Fibroblast of lung (primary cell): ENCODE measurements around the gene DDN. TPM values are rescaled to one million over a fixed set of nuclear protein-coding genes. Genes with fewer than 3 reads are reported as not detected.

Experiments
- DNase-seq, 2 donors: peaks; one replicate each; pipeline versions ENCODE4 v3.0.0 to v3.0.0-alpha.2; 2010; ENCODE audit warnings: low read depth in 2 of 2
- H2AFZ ChIP-seq: 2 replicates; pipeline ENCODE4 v1.5.1; 2012; ENCODE audit warnings: low read length, control low read depth, inconsistent platforms
- H3K27ac ChIP-seq: 2 replicates; pipeline ENCODE4 v1.5.1; 2011; ENCODE audit warnings: low read length, control low read depth; ENCODE audit not compliant: insufficient read depth
- H3K27me3 ChIP-seq: 2 replicates; pipeline ENCODE4 v1.5.1; 2011; ENCODE audit warnings: mild to moderate bottlenecking, low read length; ENCODE audit not compliant: control insufficient read depth, insufficient read depth
- H3K36me3 ChIP-seq: 2 replicates; pipeline ENCODE4 v1.5.1; 2011; ENCODE audit warnings: low read length; ENCODE audit not compliant: control insufficient read depth, insufficient read depth
- H3K4me1 ChIP-seq: 2 replicates; pipeline ENCODE4 v1.5.1; 2011; ENCODE audit warnings: low read length; ENCODE audit not compliant: control insufficient read depth, insufficient read depth; ENCODE audit errors: extremely low read depth
- H3K4me2 ChIP-seq: 2 replicates; pipeline ENCODE4 v1.5.1; 2011; ENCODE audit warnings: low read length, control low read depth; ENCODE audit not compliant: insufficient read depth; ENCODE audit errors: extremely low read depth
- H3K4me3 ChIP-seq, 4 experiments: fragments of 200-600 bp in 1 of 4; sonication (generic) in 1 of 4; replicated peaks in 1 of 4; 2 replicates each; pipeline ENCODE4 v1.5.1; 2011 to 2016; ENCODE audit warnings: low read length in 4 of 4, low read depth in 3 of 4, mild to moderate bottlenecking in 3 of 4, control low read depth in 2 of 4, inconsistent platforms in 1 of 4, mixed read lengths in 1 of 4; ENCODE audit not compliant: insufficient read depth in 1 of 4; ENCODE audit errors: control extremely low read depth in 1 of 4
- H3K79me2 ChIP-seq: 2 replicates; pipeline ENCODE4 v1.5.1; 2012; ENCODE audit warnings: mild to moderate bottlenecking, low read length, inconsistent platforms; ENCODE audit not compliant: control insufficient read depth, insufficient read depth
- H3K9ac ChIP-seq: 2 replicates; pipeline ENCODE4 v1.5.1; 2011; ENCODE audit warnings: mild to moderate bottlenecking, low read length, control low read depth; ENCODE audit not compliant: insufficient read depth
- H3K9me3 ChIP-seq: 2 replicates; pipeline ENCODE4 v1.5.1; 2012; ENCODE audit warnings: low read depth, low read length; ENCODE audit not compliant: control insufficient read depth, insufficient read depth
- H4K20me1 ChIP-seq: 2 replicates; pipeline ENCODE4 v1.5.1; 2011; ENCODE audit warnings: low read length; ENCODE audit not compliant: control insufficient read depth, insufficient read depth; ENCODE audit errors: extremely low read depth
- CTCF ChIP-seq, 2 donors: IDR thresholded peaks in 1 of 2; conservative IDR thresholded peaks in 1 of 2; 1 replicate in 1 of 2; 2 replicates in 1 of 2; pipeline ENCODE4 v1.5.1; 2011 to 2012; ENCODE audit warnings: low read length in 2 of 2, control low read depth in 1 of 2, inconsistent platforms in 1 of 2, low read depth in 1 of 2, mild to moderate bottlenecking in 1 of 2
- EZH2 ChIP-seq: IDR thresholded peaks from 2 replicates; pipeline ENCODE4 v1.5.1; 2012; ENCODE audit warnings: low read length, control low read depth, mild to moderate bottlenecking; ENCODE audit errors: missing control alignments
- polyA plus RNA-seq, 2 donors: library from polyadenylated mRNA; depleted of rRNA in 1 of 2; stranded (reverse) in 1 of 2; unstranded in 1 of 2; fragments of >200 nt; gene quantifications; 2 replicates each; pipeline ENCODE4 v1.2.1, GENCODE V29; 2011 to 2012; ENCODE audit warnings: missing spikeins in 1 of 2
- total RNA-seq: library from RNA; depleted of rRNA; stranded (reverse); fragments of >200 nt; gene quantifications from 2 replicates; pipeline ENCODE4 v1.2.1, GENCODE V29; 2014

The DDN gene
- total and polyA plus RNA-seq, 2 donors (not counting 1 experiment from before 2014, with no cell fraction given): under 0.01 to 0.09 TPM

GRCh38 chr12:49020441-49020840, 21.3 kb upstream of the DDN start:
- Histone ChIP-seq H3K4me1 (no peaks in the 10 kb centered on the region), H3K36me3 (peaks cover 13% of the 10 kb centered on the region), H3K4me3 (no peak overlapping the region), H2AFZ (no peak overlapping the region), H3K4me2 (no peak overlapping the region), H4K20me1 (no peaks in the 10 kb centered on the region), H3K27me3 (no peaks in the 10 kb centered on the region), H3K9ac (no peak overlapping the region), H3K79me2 (peaks cover 15% of the 10 kb centered on the region), H3K9me3 (no peaks in the 10 kb centered on the region), H3K27ac (no peak overlapping the region)
- TF ChIP-seq CTCF (conservative IDR thresholded peaks at IDR 0.05 in 1 of 2, IDR thresholded peaks at IDR 0.05 in 1 of 2; ENCODE audit: low read depth in 1 of 2, low read length in 2 of 2): no peak
- TF ChIP-seq EZH2: no peak
- DNase-seq: no peak

GRCh38 chr12:49019443-49020324, 20.5 kb upstream of the DDN start:
- Histone ChIP-seq H3K4me3 (peak overlapping the region in 2 of 4 experiments; percentile 81 to 92), H3K4me2 (no peak overlapping the region), H3K4me1 (no peaks in the 10 kb centered on the region), H4K20me1 (no peaks in the 10 kb centered on the region), H3K9ac (no peak overlapping the region), H2AFZ (no peak overlapping the region), H3K9me3 (no peaks in the 10 kb centered on the region), H3K79me2 (peaks cover 18% of the 10 kb centered on the region), H3K36me3 (peaks cover 11% of the 10 kb centered on the region), H3K27ac (peak overlapping the region; percentile 96), H3K27me3 (no peaks in the 10 kb centered on the region)
- TF ChIP-seq CTCF (conservative IDR thresholded peaks at IDR 0.05 in 1 of 2, IDR thresholded peaks at IDR 0.05 in 1 of 2; ENCODE audit: low read depth in 1 of 2, low read length in 2 of 2): peak; percentile 16 to 52
- TF ChIP-seq EZH2: no peak
- DNase-seq: peak; percentile 32 to 41

GRCh38 chr12:49019120-49019430, 19.9 kb upstream of the DDN start:
- H4K20me1 ChIP-seq: no peaks in the 10 kb centered on the region
- TF ChIP-seq EZH2: no peak
- TF ChIP-seq CTCF (conservative IDR thresholded peaks at IDR 0.05 in 1 of 2, IDR thresholded peaks at IDR 0.05 in 1 of 2; ENCODE audit: low read depth in 1 of 2, low read length in 2 of 2): no peak
- H3K9ac ChIP-seq: peak overlapping the region; percentile 80
- H3K27me3 ChIP-seq: no peaks in the 10 kb centered on the region
- no peak overlapping the region for H2AFZ ChIP-seq
- no peaks in the 10 kb centered on the region for H3K4me1 ChIP-seq
- H3K4me2 ChIP-seq: peak overlapping the region; percentile 88
- peak overlapping the region; percentile 50 to 92 (median 82) for H3K4me3 ChIP-seq
- no peak for DNase-seq
- H3K9me3 ChIP-seq: no peaks in the 10 kb centered on the region
- H3K79me2 ChIP-seq: peaks cover 20% of the 10 kb centered on the region
- H3K36me3 ChIP-seq: peaks cover 9% of the 10 kb centered on the region
- peak overlapping the region; percentile 96 for H3K27ac ChIP-seq
